ENCODE data around the gene ANKRD31. TPM values are rescaled to one million over a fixed set of nuclear protein-coding genes. Genes with fewer than 3 reads are reported as not detected.
A peak's percentile ranks its signal among the peaks of the same experiment; 100 is the strongest.

ANKRD31 gene
- total RNA-seq, 1 experiment from 2014 or later, result not detected

DNA sequence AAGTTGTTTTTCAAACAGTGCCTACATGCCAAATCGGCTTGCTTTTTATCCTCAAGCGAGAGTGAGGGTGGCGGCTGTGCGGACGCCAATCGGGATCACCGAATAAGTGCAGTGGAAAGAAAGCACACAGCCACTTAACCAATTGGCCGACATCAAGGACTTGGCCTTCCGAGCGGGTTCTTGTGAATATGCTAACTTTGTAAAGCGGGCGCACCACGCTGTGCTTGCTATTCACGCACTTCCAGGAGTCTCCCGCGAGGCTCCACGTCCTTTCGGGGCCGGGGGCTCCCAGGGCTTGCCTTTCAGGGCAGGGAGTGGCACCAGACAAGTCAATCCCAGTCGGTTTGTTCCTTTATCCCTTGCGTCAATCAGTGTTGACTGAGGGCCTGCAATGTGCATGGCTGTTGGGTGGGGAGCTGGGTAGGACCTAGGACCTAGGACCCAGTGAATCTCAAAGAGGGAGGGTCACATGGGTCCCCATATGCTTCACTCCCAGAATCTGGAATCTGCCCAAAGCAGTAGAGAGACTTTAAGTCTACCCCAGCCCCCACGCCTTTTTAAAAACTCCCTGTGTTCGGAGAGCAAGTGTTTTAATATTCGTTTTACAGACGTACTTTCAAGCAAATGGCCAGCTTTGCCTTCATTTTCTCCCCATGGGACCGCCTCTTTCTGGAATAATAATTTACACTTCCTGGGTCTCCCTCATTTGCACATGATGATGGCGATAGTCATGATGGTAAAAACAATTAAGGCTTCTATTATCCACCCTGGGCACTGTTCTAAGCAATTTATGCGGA, 182.3 kb downstream of the ANKRD31 start:
- intact Hi-C loops (cut with micrococcal nuclease; ENCODE audit: unreplicated experiment), result loop anchor here (5.0 kb wide), 1 partner anchor 283 kb away; the partner anchor contains the start of gene HMGCR
- no peaks in the 10 kb centered on the region for H3K36me3 ChIP-seq (ENCODE audit: control insufficient read depth, insufficient read depth, low read length)
- POLR2A ChIA-PET, result interaction anchor here (0.5 kb wide), 1 partner anchor 282 kb away, joined by 4 read pairs; the partner anchor contains the start of gene HMGCR
- no peaks in the 10 kb centered on the region for H3K9me3 ChIP-seq (ENCODE audit: control insufficient read depth, insufficient read depth, low read depth, low read length)
- peaks cover 8% of the 10 kb centered on the region for H3K4me1 ChIP-seq (ENCODE audit: control insufficient read depth, insufficient read depth, low read length)
- peak overlapping the region; percentile 53 to 61 for H3K4me3 ChIP-seq (ENCODE audit: low read depth in 2 of 2, low read length in 2 of 2)
- H3K27me3 ChIP-seq (ENCODE audit: control insufficient read depth, insufficient read depth, low read length), result no peaks in the 10 kb centered on the region; the same call in 1 of the 2 replicates
- no peak for DNase-seq (ENCODE audit: low read depth, low spot score)
- H3K27ac ChIP-seq (ENCODE audit: low read length), result peak overlapping the region; percentile 51
- CTCF ChIA-PET, result no interaction called here
- BruUV-seq (replicated peaks), result no TSS peak
- in situ Hi-C loops (cut with HindIII; ENCODE audit: low pct_unique_long_range_greater_than_20kb, low sequenced_read_pairs), result no loop called here
- peak; percentile 41 for ATAC-seq
- TF ChIP-seq POLR2AphosphoS5 (IDR thresholded peaks at IDR 0.05; ENCODE audit: low read depth, low read length), result no peak
- TF ChIP-seq CTCF (IDR thresholded peaks at IDR 0.05), result no peak
- TF ChIP-seq TCF7L2 (IDR thresholded peaks at IDR 0.05; ENCODE audit: low read depth, low read length), result no peak; the same call in 1 of the 2 replicates
- no peak for TF ChIP-seq SIN3A (IDR thresholded peaks at IDR 0.05; ENCODE audit: borderline replicate concordance, insufficient read depth, low read depth, low read length)
- TF ChIP-seq REST (IDR thresholded peaks at IDR 0.05; ENCODE audit: insufficient read depth in 1 of 2, low read depth in 2 of 2, low read length in 1 of 2), result no peak

GRCh38 chr5:75053304-75054133, 183.2 kb downstream of the ANKRD31 start:
- in situ Hi-C loops (cut with HindIII; ENCODE audit: low pct_unique_long_range_greater_than_20kb, low sequenced_read_pairs) (no loop called here), intact Hi-C loops (cut with micrococcal nuclease; ENCODE audit: unreplicated experiment) (loop anchor here (2.0 to 5.0 kb wide), 2 partner anchors 211 to 284 kb away; partner anchors contain the start of gene HMGCR)
- no TSS peak for BruUV-seq (replicated peaks)
- Histone ChIP-seq H3K27ac (ENCODE audit: low read length) (peak overlapping the region; percentile 51), H3K27me3 (ENCODE audit: control insufficient read depth, insufficient read depth, low read length) (no peaks in the 10 kb centered on the region; the same call in 1 of the 2 replicates), H3K36me3 (ENCODE audit: control insufficient read depth, insufficient read depth, low read length) (no peaks in the 10 kb centered on the region), H3K9me3 (ENCODE audit: control insufficient read depth, insufficient read depth, low read depth, low read length) (no peaks in the 10 kb centered on the region), H3K4me3 (ENCODE audit: low read depth in 2 of 2, low read length in 2 of 2) (peak overlapping the region; percentile 53 to 61), H3K4me1 (ENCODE audit: control insufficient read depth, insufficient read depth, low read length) (peaks cover 8% of the 10 kb centered on the region)
- no peak for DNase-seq (ENCODE audit: low read depth, low spot score)
- CTCF ChIA-PET, result no interaction called here
- POLR2A ChIA-PET, result interaction anchor here (0.5 to 0.6 kb wide), 2 partner anchors 283 kb away, joined by 4 to 6 read pairs; partner anchors contain the start of gene HMGCR
- peak; percentile 73 for ATAC-seq
- TF ChIP-seq POLR2AphosphoS5 (IDR thresholded peaks at IDR 0.05; ENCODE audit: low read depth, low read length) (no peak), REST (IDR thresholded peaks at IDR 0.05; ENCODE audit: insufficient read depth in 1 of 2, low read depth in 2 of 2, low read length in 1 of 2) (no peak), TCF7L2 (IDR thresholded peaks at IDR 0.05; ENCODE audit: low read depth, low read length) (peak; percentile 82), SIN3A (IDR thresholded peaks at IDR 0.05; ENCODE audit: borderline replicate concordance, insufficient read depth, low read depth, low read length) (no peak), CTCF (IDR thresholded peaks at IDR 0.05) (peak; percentile 75)

Data from Panc1 (cell line).